ENCODE data around the gene MAML2. TPM values are rescaled to one million over a fixed set of nuclear protein-coding genes. Genes with fewer than 3 reads are reported as not detected.

The MAML2 gene
- polyA plus RNA-seq, 1 of the 3 experiments (the other 2 are of a cell fraction): 20.1 TPM

DNA sequence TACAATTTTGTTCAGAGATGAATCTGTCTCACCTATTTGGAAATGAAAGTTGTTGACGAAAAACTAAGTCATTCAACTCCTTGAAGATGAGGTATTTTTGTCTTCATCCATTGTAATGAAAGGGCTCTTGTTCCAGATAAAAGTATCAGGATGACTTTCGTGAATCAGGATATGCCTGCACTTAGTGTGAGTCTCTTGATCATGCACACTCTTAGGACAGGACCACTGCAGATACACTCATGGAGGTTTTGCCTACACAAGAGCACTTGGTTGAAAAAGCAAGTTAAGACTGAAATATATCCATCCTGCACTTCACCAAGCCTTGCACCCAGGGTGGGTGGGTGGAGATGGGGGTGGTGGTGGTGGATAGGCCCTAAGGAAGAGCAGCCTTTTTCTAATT is 298.2 kb downstream of the MAML2 start:
- POLR2A ChIA-PET: no interaction called here
- Histone ChIP-seq H3K9me2 (no peaks in the 10 kb centered on the region), H2AFZ (ENCODE audit: low read depth) (no peak overlapping the region), H3K4me2 (no peak overlapping the region), H3K36me3 (replicated peaks in 1 of 2; ENCODE audit: control insufficient read depth in 1 of 2, insufficient read depth in 2 of 2, low read length in 1 of 2) (peaks cover 0 to 9% of the 10 kb centered on the region in 2 experiments), H3K4me3 (ENCODE audit: low read depth in 2 of 2, low read length in 1 of 2) (no peak overlapping the region), H3K27me3 (ENCODE audit: insufficient read depth) (no peaks in the 10 kb centered on the region), H3K9ac (no peak overlapping the region), H3F3A (replicated peaks; ENCODE audit: insufficient read depth) (no peaks in the 10 kb centered on the region), H3K4me1 (ENCODE audit: control insufficient read depth in 1 of 2, insufficient read depth in 2 of 2, low read depth in 1 of 2, low read length in 1 of 2) (peaks cover 10 to 18% of the 10 kb centered on the region in 2 experiments; a peak in 2 of 4 replicates), H3K9me3 (no peaks in the 10 kb centered on the region), H3K79me2 (ENCODE audit: insufficient read depth) (peaks cover 37% of the 10 kb centered on the region), H3K27ac (ENCODE audit: low read depth in 2 of 2, low read length in 1 of 2) (no peak overlapping the region), H4K20me1 (ENCODE audit: insufficient read depth) (no peaks in the 10 kb centered on the region)
- DNase-seq: no peak
- CTCF ChIA-PET: interaction anchor here (1.0 kb wide), 1 partner anchor 9 kb away, joined by 3 read pairs; no protein-coding TSS in a partner anchor
- 96% methylated on average over 2 of the region's 2 CpGs for WGBS (ENCODE audit: low lambda C conversion rate)
- TF ChIP-seq SIN3A (IDR thresholded peaks at IDR 0.05; ENCODE audit: borderline replicate concordance, low read depth, low read length): no peak

- ChIA-PET POLR2A (no interaction called here), CTCF (interaction anchor here (1.9 kb wide), 1 partner anchor 11 kb away, joined by 8 read pairs; no protein-coding TSS in a partner anchor)
- Histone ChIP-seq H2AFZ (ENCODE audit: low read depth) (no peak overlapping the region), H3K27ac (ENCODE audit: low read depth in 2 of 2, low read length in 1 of 2) (no peak overlapping the region), H3F3A (replicated peaks; ENCODE audit: insufficient read depth) (no peaks in the 10 kb centered on the region), H3K9me3 (no peaks in the 10 kb centered on the region), H3K9me2 (no peaks in the 10 kb centered on the region), H3K4me3 (ENCODE audit: low read depth in 2 of 2, low read length in 1 of 2) (no peak overlapping the region), H3K79me2 (ENCODE audit: insufficient read depth) (peaks cover 33% of the 10 kb centered on the region), H3K4me1 (ENCODE audit: control insufficient read depth in 1 of 2, insufficient read depth in 2 of 2, low read depth in 1 of 2, low read length in 1 of 2) (peaks cover 10 to 18% of the 10 kb centered on the region in 2 experiments; a peak in 2 of 4 replicates), H3K36me3 (replicated peaks in 1 of 2; ENCODE audit: control insufficient read depth in 1 of 2, insufficient read depth in 2 of 2, low read length in 1 of 2) (peaks cover 0 to 9% of the 10 kb centered on the region in 2 experiments), H4K20me1 (ENCODE audit: insufficient read depth) (no peaks in the 10 kb centered on the region), H3K27me3 (ENCODE audit: insufficient read depth) (no peaks in the 10 kb centered on the region), H3K9ac (no peak overlapping the region), H3K4me2 (no peak overlapping the region)
- no peak for DNase-seq
- TF ChIP-seq CHD2 (IDR thresholded peaks at IDR 0.05; ENCODE audit: low read length, partially characterized antibody) (no peak), SMC3 (IDR thresholded peaks at IDR 0.05; ENCODE audit: low read depth, low read length) (no peak), FOXJ3 (CRISPR knock-in tag; IDR thresholded peaks at IDR 0.05) (no peak), RFX5 (IDR thresholded peaks at IDR 0.05; ENCODE audit: low read length) (no peak), TAF1 (IDR thresholded peaks at IDR 0.05; ENCODE audit: borderline replicate concordance, low read depth, low read length) (no peak), GATA2 (CRISPR knock-in tag; IDR thresholded peaks at IDR 0.05) (no peak), EZH2phosphoT487 (IDR thresholded peaks at IDR 0.05; ENCODE audit: borderline replicate concordance, low read depth) (no peak), JUND (IDR thresholded peaks at IDR 0.05) (no peak), TCF12 (IDR thresholded peaks at IDR 0.05) (no peak), TEAD4 (IDR thresholded peaks at IDR 0.05; ENCODE audit: borderline replicate concordance, insufficient read depth) (no peak)
- TF ChIP-seq, protein P1, sequence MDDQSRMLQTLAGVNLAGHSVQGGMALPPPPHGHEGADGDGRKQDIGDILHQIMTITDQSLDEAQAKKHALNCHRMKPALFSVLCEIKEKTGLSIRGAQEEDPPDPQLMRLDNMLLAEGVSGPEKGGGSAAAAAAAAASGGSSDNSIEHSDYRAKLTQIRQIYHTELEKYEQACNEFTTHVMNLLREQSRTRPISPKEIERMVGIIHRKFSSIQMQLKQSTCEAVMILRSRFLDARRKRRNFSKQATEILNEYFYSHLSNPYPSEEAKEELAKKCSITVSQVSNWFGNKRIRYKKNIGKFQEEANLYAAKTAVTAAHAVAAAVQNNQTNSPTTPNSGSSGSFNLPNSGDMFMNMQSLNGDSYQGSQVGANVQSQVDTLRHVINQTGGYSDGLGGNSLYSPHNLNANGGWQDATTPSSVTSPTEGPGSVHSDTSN (IDR thresholded peaks at IDR 0.05): no peak
Observed at GRCh38 chr11:96044311-96044710, 298.7 kb downstream of the MAML2 start.

DNA sequence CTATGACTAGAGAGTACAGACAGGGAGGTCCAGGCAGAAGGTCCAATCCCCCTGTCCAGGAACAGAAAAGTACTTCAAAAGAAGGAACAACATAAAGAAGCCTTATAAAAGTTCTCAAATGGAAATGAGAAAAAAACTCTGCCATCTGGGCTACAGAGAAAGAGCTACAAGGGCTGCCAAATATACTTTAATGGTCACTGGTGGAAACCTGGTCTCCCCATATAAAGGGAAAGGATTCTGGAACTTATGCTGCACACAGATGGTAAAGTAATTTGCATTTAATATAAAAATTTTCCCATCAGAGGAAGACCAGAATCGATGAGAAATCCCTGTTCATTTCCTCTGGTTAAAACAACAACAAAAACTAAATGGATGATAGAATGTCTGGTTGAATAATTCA is 299.7 kb downstream of the MAML2 start:
- Histone ChIP-seq H3K9ac (no peak overlapping the region), H4K20me1 (ENCODE audit: insufficient read depth) (no peaks in the 10 kb centered on the region), H3K4me2 (no peak overlapping the region), H3F3A (replicated peaks; ENCODE audit: insufficient read depth) (no peaks in the 10 kb centered on the region), H3K4me3 (ENCODE audit: low read depth in 2 of 2, low read length in 1 of 2) (no peak overlapping the region), H3K4me1 (ENCODE audit: control insufficient read depth in 1 of 2, insufficient read depth in 2 of 2, low read depth in 1 of 2, low read length in 1 of 2) (peaks cover 10 to 18% of the 10 kb centered on the region in 2 experiments; a peak in 2 of 4 replicates), H3K27me3 (ENCODE audit: insufficient read depth) (no peaks in the 10 kb centered on the region), H3K9me3 (no peaks in the 10 kb centered on the region), H3K27ac (ENCODE audit: low read depth in 2 of 2, low read length in 1 of 2) (no peak overlapping the region), H2AFZ (ENCODE audit: low read depth) (no peak overlapping the region), H3K36me3 (replicated peaks in 1 of 2; ENCODE audit: control insufficient read depth in 1 of 2, insufficient read depth in 2 of 2, low read length in 1 of 2) (peaks cover 0 to 5% of the 10 kb centered on the region in 2 experiments), H3K9me2 (no peaks in the 10 kb centered on the region), H3K79me2 (ENCODE audit: insufficient read depth) (peaks cover 28% of the 10 kb centered on the region)
- ChIA-PET CTCF (interaction anchor here (0.9 to 1.9 kb wide), 2 partner anchors 12 to 27 kb away, joined by 3 to 8 read pairs; no protein-coding TSS in a partner anchor), POLR2A (no interaction called here)
- WGBS (ENCODE audit: low lambda C conversion rate): 4% methylated on average over 1 of the region's 1 CpG
- TF ChIP-seq NRF1 (IDR thresholded peaks at IDR 0.05; ENCODE audit: low read depth, low read length) (no peak), YY1 (IDR thresholded peaks at IDR 0.05; ENCODE audit: low read depth) (no peak), MXI1 (IDR thresholded peaks at IDR 0.05; ENCODE audit: low read depth, low read length) (no peak), RXRA (IDR thresholded peaks at IDR 0.05; ENCODE audit: borderline replicate concordance, low read depth) (no peak), EZH2phosphoT487 (IDR thresholded peaks at IDR 0.05; ENCODE audit: borderline replicate concordance, low read depth) (no peak)
- TF ChIP-seq, protein P2, sequence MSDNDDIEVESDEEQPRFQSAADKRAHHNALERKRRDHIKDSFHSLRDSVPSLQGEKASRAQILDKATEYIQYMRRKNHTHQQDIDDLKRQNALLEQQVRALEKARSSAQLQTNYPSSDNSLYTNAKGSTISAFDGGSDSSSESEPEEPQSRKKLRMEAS (IDR thresholded peaks at IDR 0.05; ENCODE audit: low read depth): no peak
- DNase-seq: no peak

Data from SK-N-SH (cell line).